Gastroesophageal sphincter (tissue), 4 donors: ENCODE data around the gene NT5C3B. TPM values are rescaled to one million over a fixed set of nuclear protein-coding genes. Genes with fewer than 3 reads are reported as not detected.

Experiments
- ATAC-seq: fragments of 150-250 bp; one replicate; pipeline ENCODE4 v1.9.1; 2016; ENCODE audit warnings: mild to moderate bottlenecking, moderate library complexity
- H3K27ac ChIP-seq, 4 donors: fragments of 200-600 bp; sonication (generic) in 3 of 4; 1 replicate in 3 of 4; 2 replicates in 1 of 4; pipeline ENCODE4 v1.5.1; 2016 to 2019
- H3K27me3 ChIP-seq: fragments of 200-600 bp; sonication (generic); one replicate; pipeline ENCODE4 v1.5.1; 2019
- H3K36me3 ChIP-seq, 2 donors: fragments of 200-600 bp; sonication (generic); one replicate each; pipeline ENCODE4 v1.5.1; 2019; ENCODE audit warnings: control low read depth in 1 of 2
- H3K4me1 ChIP-seq, 3 donors: fragments of 200-600 bp; sonication (generic); 1 replicate in 2 of 3; 2 replicates in 1 of 3; pipeline ENCODE4 v1.5.1; 2016 to 2019; ENCODE audit warnings: control low read depth in 2 of 3
- H3K4me3 ChIP-seq, 2 donors: fragments of 200-600 bp; sonication (generic); one replicate each; pipeline ENCODE4 v1.5.1; 2019; ENCODE audit warnings: mild to moderate bottlenecking in 1 of 2, moderate library complexity in 1 of 2
- H3K9me3 ChIP-seq, 3 donors: fragments of 200-600 bp; sonication (generic); one replicate each; pipeline ENCODE4 v1.5.1; 2017 to 2019; ENCODE audit warnings: control low read depth in 2 of 3
- EP300 ChIP-seq: sonication (generic); formaldehyde crosslinking; IDR thresholded peaks from one replicate; pipeline ENCODE4 v1.6.1; 2017; ENCODE audit warnings: antibody characterized with exemption, mild to moderate bottlenecking
- POLR2A ChIP-seq, 2 donors: fragments of 450-650 bp; IDR thresholded peaks; one replicate each; pipeline ENCODE4 v1.6.1; 2017; ENCODE audit warnings: antibody characterized with exemption in 2 of 2, mild to moderate bottlenecking in 2 of 2, moderate library complexity in 1 of 2
- POLR2AphosphoS5 ChIP-seq: sonication (generic); formaldehyde crosslinking; IDR thresholded peaks from one replicate; pipeline ENCODE4 v1.6.1; 2017; ENCODE audit warnings: antibody characterized with exemption
- WGBS, 2 donors: methylation state at CpG; one replicate each; pipeline ENCODE4 v1.1.5; 2018; ENCODE audit warnings: low coverage in 1 of 2; 5-methylcytosine and 5-hydroxymethylcytosine counted together
- total RNA-seq, 4 donors: library from RNA; depleted of rRNA; stranded (reverse); fragments of >200 nt; gene quantifications; one replicate each; pipeline ENCODE4 v1.1.0, GENCODE V29; 2016
- TF ChIP-seq, protein P1 (sequence below), 4 experiments: fragments of 200-600 bp in 2 of 4; fragments of 450-650 bp in 2 of 4; sonication (generic) in 1 of 4; IDR thresholded peaks; one replicate each; pipeline ENCODE4 v1.5.1; 2017 to 2019; ENCODE audit warnings: antibody characterized with exemption in 4 of 4, mild to moderate bottlenecking in 2 of 4, moderate library complexity in 2 of 4

Gene NT5C3B
- total RNA-seq, 4 donors from 2014 or later: 64.8 to 83.7 (median 71.5) TPM

DNA sequence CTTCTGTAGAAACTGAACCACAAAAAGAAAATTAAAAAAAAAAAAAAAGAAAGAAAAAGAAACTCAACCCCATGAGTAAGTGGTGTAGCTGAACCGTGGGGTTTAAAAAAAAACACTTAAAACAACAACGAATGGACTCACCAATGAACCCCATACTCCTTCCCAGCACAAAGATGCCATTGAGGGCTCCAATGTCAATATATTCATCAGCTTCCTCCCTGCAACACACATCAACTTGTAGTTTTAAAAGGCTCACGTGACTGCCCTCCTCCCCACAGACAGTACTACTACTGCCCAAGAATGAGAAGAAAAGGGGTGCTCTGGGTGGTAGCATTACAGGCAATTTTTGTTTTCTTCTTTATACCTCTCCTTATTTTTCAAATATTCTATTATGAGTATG, 32.5 kb upstream of the NT5C3B start:
- Histone ChIP-seq H3K36me3 (peaks cover 0 to 69% of the 10 kb centered on the region in 2 donors), H3K27me3 (no peaks in the 10 kb centered on the region), H3K4me3 (no peak overlapping the region), H3K27ac (no peak overlapping the region), H3K4me1 (peaks cover 4 to 13% (median 6%) of the 10 kb centered on the region in 3 donors), H3K9me3 (no peaks in the 10 kb centered on the region)
- no peak for ATAC-seq
- 59 to 67% methylated on average over 3 of the region's 3 CpGs for WGBS, 2 donors
- no peak for TF ChIP-seq EP300

DNA sequence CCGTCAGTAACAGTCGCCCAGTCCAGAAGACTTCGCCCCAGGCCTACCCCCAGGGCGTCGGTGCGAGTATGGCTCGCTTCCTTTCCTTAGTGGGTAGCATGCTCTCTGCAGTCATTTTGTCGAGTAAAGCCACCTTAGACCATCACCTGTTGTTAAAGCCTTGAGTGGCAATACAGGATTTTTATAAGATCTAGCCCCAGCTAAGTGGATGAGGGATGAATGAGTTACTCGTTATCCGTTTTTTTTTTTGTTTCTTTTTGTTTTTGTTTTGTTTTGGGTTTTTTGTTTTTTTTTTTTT, 29.5 kb upstream of the NT5C3B start:
- H3K36me3 ChIP-seq: peaks cover 0 to 39% of the 10 kb centered on the region in 2 donors
- 0% methylated on average over 9 of the region's 10 CpGs; no CpG with 5 or more reads in 1 of the 2 donors for WGBS, 2 donors
- ATAC-seq: no peak
- no peaks in the 10 kb centered on the region for H3K27me3 ChIP-seq
- TF ChIP-seq POLR2A (IDR thresholded peaks at IDR 0.05): no peak
- TF ChIP-seq, protein P1, sequence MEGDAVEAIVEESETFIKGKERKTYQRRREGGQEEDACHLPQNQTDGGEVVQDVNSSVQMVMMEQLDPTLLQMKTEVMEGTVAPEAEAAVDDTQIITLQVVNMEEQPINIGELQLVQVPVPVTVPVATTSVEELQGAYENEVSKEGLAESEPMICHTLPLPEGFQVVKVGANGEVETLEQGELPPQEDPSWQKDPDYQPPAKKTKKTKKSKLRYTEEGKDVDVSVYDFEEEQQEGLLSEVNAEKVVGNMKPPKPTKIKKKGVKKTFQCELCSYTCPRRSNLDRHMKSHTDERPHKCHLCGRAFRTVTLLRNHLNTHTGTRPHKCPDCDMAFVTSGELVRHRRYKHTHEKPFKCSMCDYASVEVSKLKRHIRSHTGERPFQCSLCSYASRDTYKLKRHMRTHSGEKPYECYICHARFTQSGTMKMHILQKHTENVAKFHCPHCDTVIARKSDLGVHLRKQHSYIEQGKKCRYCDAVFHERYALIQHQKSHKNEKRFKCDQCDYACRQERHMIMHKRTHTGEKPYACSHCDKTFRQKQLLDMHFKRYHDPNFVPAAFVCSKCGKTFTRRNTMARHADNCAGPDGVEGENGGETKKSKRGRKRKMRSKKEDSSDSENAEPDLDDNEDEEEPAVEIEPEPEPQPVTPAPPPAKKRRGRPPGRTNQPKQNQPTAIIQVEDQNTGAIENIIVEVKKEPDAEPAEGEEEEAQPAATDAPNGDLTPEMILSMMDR (IDR thresholded peaks at IDR 0.05): peak in 1 of 4 experiments; percentile 2
- peaks cover 7 to 43% (median 11%) of the 10 kb centered on the region in 3 donors for H3K4me1 ChIP-seq
- H3K9me3 ChIP-seq: no peaks in the 10 kb centered on the region
- H3K27ac ChIP-seq: peak overlapping the region in 3 of 4 donors; percentile 90 to 97 (median 95)
- peak overlapping the region in 1 of 2 donors; percentile 99 for H3K4me3 ChIP-seq

DNA sequence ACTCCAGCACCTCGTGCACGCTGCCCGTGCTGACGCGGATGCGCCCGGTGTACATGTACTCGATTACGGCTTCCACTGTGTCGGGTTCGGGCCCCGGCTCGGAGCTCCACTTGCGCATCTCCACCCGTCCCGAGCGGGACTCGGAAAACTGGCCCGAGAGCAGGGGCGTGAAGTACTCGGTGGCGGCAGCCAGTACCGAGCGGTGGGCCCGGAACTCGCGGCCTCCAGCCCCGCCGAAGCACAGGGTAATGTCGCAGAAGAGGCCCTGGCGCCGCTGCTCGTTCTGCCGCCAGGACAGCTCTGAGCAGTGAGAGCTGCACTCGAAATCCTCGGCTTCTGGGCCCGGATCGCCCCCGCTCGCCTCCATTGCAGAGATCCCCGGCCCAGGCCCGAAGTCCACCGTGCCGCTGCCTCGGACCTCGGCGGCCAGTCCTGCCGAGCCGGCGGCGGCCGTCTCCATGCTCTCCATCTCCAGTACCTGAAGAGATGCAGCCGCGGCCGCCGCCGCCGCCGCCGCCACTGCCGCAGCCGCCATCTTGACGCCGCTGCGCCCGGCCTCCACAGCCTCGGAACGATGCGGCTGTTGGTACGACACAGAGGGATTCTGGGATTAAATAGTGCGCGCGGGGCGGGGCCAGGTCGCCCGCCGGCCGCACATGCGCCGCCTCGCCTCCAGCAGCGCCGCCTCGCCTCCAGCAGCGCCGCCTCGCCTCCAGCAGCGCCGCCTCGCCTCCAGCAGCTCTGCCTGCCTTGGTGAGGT, 29.0 kb upstream of the NT5C3B start, which contains the start of gene KLHL11:
Gene KLHL11, minus strand, starts transcription at position 588 of the 760 bp plus-strand sequence. Its CDS starts 53 bp downstream, at position 535.
- H3K4me1 ChIP-seq: peaks cover 7 to 48% (median 11%) of the 10 kb centered on the region in 3 donors

DNA sequence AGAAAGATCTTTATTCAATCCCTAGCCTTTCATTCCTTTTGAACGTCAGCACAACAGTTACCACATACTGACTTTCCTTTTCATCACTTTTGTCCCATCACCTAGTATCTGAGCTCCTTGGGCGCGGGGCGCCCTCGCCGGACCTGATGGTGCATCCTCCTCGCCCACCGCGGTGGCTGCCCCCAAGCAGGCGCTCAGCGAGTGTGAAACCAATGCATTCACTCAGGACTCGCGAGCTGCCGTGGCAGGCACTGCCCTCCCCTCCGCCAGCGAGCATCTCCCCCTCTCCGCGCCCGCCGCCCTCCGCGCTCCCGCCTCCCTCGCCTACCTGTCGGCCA, 28.4 kb upstream of the NT5C3B start:
- peak; percentile 60 for ATAC-seq
- Histone ChIP-seq H3K27ac (peak overlapping the region; percentile 83 to 97 (median 92)), H3K4me3 (peak overlapping the region; percentile 87 to 99), H3K27me3 (no peaks in the 10 kb centered on the region), H3K4me1 (peaks cover 7 to 54% (median 11%) of the 10 kb centered on the region in 3 donors), H3K36me3 (peaks cover 0 to 28% of the 10 kb centered on the region in 2 donors), H3K9me3 (no peaks in the 10 kb centered on the region)
- WGBS, 2 donors: 0% methylated on average over 1 to 14 of the region's 25 CpGs
- TF ChIP-seq, protein P1 (IDR thresholded peaks at IDR 0.05): no peak
- no peak for TF ChIP-seq POLR2AphosphoS5
- TF ChIP-seq POLR2A (IDR thresholded peaks at IDR 0.05): no peak

More for the DNA sequence above, 29.0 kb upstream of the NT5C3B start, which contains the start of gene KLHL11:
- Histone ChIP-seq H3K9me3 (no peaks in the 10 kb centered on the region), H3K4me3 (peak within 1 kb of the TSS; percentile 87 to 99), H3K36me3 (peaks cover 0 to 34% of the 10 kb centered on the region in 2 donors), H3K27ac (peak within 1 kb of the TSS; percentile 83 to 97 (median 92)), H3K27me3 (no peaks in the 10 kb centered on the region)
- TF ChIP-seq POLR2AphosphoS5 (peak; percentile 85), EP300 (no peak), POLR2A (IDR thresholded peaks at IDR 0.05) (peak; percentile 79 to 85)
- TF ChIP-seq, protein P1 (IDR thresholded peaks at IDR 0.05): peak in 1 of 4 experiments; percentile 12
- ATAC-seq: peak; percentile 98
- WGBS, 2 donors: no CpG with 5 or more reads among the region's 90 CpGs

DNA sequence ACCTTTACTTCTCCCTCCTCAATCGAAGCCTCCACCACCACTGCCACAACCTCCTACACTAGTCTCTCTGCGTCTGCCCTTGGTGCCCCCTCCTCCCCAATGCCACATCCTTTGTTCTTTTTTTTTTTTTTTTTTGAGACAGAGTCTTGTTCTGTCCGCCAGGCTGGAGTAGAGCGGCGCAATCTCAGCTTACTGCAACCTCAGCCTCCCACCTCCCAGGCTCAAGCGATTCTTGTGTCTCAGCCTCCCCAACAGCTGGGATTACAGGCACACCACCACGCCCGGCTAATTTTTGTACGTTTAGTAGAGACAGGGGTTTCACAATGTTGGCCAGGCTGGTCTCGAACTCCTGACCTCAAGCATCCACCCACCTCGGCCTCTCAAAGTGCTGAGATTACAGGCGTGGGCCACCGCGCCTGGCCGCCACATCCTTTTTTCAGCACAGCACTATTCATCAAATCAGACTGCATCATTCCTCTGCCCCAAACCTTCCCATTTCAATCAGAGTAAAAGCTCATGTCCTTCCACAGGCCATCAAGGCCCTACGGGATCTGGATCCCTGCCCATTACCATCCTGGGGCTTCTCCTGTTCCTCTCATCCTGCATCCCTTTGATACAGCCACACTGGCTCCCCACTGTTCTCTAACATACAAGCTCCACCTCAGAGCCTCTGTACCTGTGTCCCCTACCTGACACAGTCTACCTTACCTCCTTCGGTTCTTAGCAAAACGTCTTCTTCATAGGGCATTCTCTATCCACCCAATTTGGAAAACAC, 27.2 kb upstream of the NT5C3B start:
- Histone ChIP-seq H3K4me1 (peaks cover 7 to 54% (median 11%) of the 10 kb centered on the region in 3 donors), H3K27ac (no peak overlapping the region), H3K27me3 (no peaks in the 10 kb centered on the region), H3K36me3 (peaks cover 0 to 17% of the 10 kb centered on the region in 2 donors), H3K4me3 (peak overlapping the region in 1 of 2 donors; percentile 99), H3K9me3 (no peaks in the 10 kb centered on the region)
- ATAC-seq: no peak
- 52 to 64% methylated on average over 4 to 17 of the region's 18 CpGs for WGBS, 2 donors
- TF ChIP-seq POLR2AphosphoS5 (no peak), POLR2A (IDR thresholded peaks at IDR 0.05) (no peak), EP300 (no peak)
- TF ChIP-seq, protein P1 (IDR thresholded peaks at IDR 0.05): no peak
